Epidermal melanocyte (primary cell): ENCODE results near the gene YIPF5.

Experiments
- DNase-seq: peaks from one replicate; pipeline ENCODE4 v3.0.0; 2011; ENCODE audit warnings: low spot score; ENCODE audit not compliant: insufficient read length

Gene YIPF5

GRCh38 chr5:144170276-144171024, at the start of gene YIPF5, which contains the start of gene KCTD16:
Gene YIPF5, minus strand, starts transcription at chr5:144170659. Its CDS starts 704 bp downstream, at chr5:144169955.
Gene KCTD16, plus strand, starts transcription at chr5:144170873.
- DNase-seq: peak; percentile 77

GRCh38 chr5:144219869-144220268, 49.4 kb upstream of the YIPF5 start:
- no peak for DNase-seq

GRCh38 chr5:144210655-144211054, 40.2 kb upstream of the YIPF5 start:
- DNase-seq: no peak

GRCh38 chr5:144209361-144209760, 38.9 kb upstream of the YIPF5 start:
- DNase-seq: no peak

- no peak for DNase-seq
Observed at GRCh38 chr5:144207875-144208444, 37.5 kb upstream of the YIPF5 start.

- DNase-seq: no peak
Observed at GRCh38 chr5:144206141-144206540, 35.7 kb upstream of the YIPF5 start.

- DNase-seq: no peak
Observed at GRCh38 chr5:144205141-144205551, 34.7 kb upstream of the YIPF5 start.

GRCh38 chr5:144203750-144204596, 33.5 kb upstream of the YIPF5 start:
- no peak for DNase-seq

GRCh38 chr5:144202726-144203125, 32.3 kb upstream of the YIPF5 start:
- no peak for DNase-seq

- DNase-seq: no peak
Observed at GRCh38 chr5:144202072-144202471, 31.6 kb upstream of the YIPF5 start.

- no peak for DNase-seq
Observed at GRCh38 chr5:144201588-144201987, 31.1 kb upstream of the YIPF5 start.

GRCh38 chr5:144198386-144198785, 27.9 kb upstream of the YIPF5 start:
- DNase-seq: no peak

GRCh38 chr5:144196612-144197011, 26.2 kb upstream of the YIPF5 start:
- no peak for DNase-seq

GRCh38 chr5:144195448-144195847, 25.0 kb upstream of the YIPF5 start:
- no peak for DNase-seq

- DNase-seq: no peak
Observed at GRCh38 chr5:144194144-144194543, 23.7 kb upstream of the YIPF5 start.

GRCh38 chr5:144192661-144193060, 22.2 kb upstream of the YIPF5 start:
- no peak for DNase-seq

GRCh38 chr5:144191998-144192397, 21.5 kb upstream of the YIPF5 start:
- DNase-seq: no peak

GRCh38 chr5:144191531-144191930, 21.1 kb upstream of the YIPF5 start:
- no peak for DNase-seq

- no peak for DNase-seq
Observed at GRCh38 chr5:144189800-144190429, 19.5 kb upstream of the YIPF5 start.

- DNase-seq: peak; percentile 42
Observed at GRCh38 chr5:144187699-144188294, 17.3 kb upstream of the YIPF5 start.

- no peak for DNase-seq
Observed at GRCh38 chr5:144183254-144183889, 12.9 kb upstream of the YIPF5 start.
